SK-N-SH (cell line): ENCODE data around the gene FAM168A. TPM values are rescaled to one million over a fixed set of nuclear protein-coding genes. Genes with fewer than 3 reads are reported as not detected.

ENCODE experiments used
- CTCF ChIA-PET: fragments of 300-600, 350-600 bp; formaldehyde crosslinking; extraction: SDS; loops from one replicate; lab custom pipeline; 2021; lab: Yijun Ruan, JAX
- POLR2A ChIA-PET: fragments of 350-600 bp; sonication (Branson Sonifier 250); formaldehyde crosslinking; extraction: SDS; loops from one replicate; lab custom pipeline; 2020; ENCODE audit warnings: antibody characterized with exemption, inconsistent platforms; lab: Yijun Ruan, JAX
- DNase-seq: peaks from one replicate; pipeline ENCODE4 v3.0.0; 2012
- H2AFZ ChIP-seq: fragments of 200-600 bp; sonication (generic); 2 replicates; pipeline ENCODE4 v1.8.1; 2016; ENCODE audit warnings: antibody characterized with exemption, mild to moderate bottlenecking, low read depth
- H3F3A ChIP-seq: fragments of 200-600 bp; sonication (generic); replicated peaks from 2 replicates; pipeline ENCODE3; 2016; ENCODE audit warnings: antibody characterized with exemption, mild to moderate bottlenecking; ENCODE audit not compliant: insufficient read depth
- H3K27ac ChIP-seq, 2 experiments: fragments of 200-500 bp in 1 of 2; fragments of 200-600 bp in 1 of 2; sonication (Bioruptor generic) in 1 of 2; sonication (generic), shearing (Covaris generic) in 1 of 2; 2 replicates each; pipeline versions ENCODE4 v1.5.1 to v1.6.1; 2014 to 2016; ENCODE audit warnings: low read depth in 2 of 2, inconsistent platforms in 1 of 2, low read length in 1 of 2, mild to moderate bottlenecking in 1 of 2, mixed read lengths in 1 of 2
- H3K27me3 ChIP-seq: fragments of 200-600 bp; sonication (generic), shearing (Covaris generic); 2 replicates; pipeline ENCODE4 v1.6.1; 2016; ENCODE audit warnings: mixed run types; ENCODE audit not compliant: insufficient read depth
- H3K36me3 ChIP-seq, 2 experiments: fragments of 200-500 bp in 1 of 2; fragments of 200-600 bp in 1 of 2; sonication (Bioruptor generic) in 1 of 2; sonication (generic) in 1 of 2; replicated peaks in 1 of 2; 2 replicates each; pipeline versions ENCODE3 to v1.5.1; 2014 to 2016; ENCODE audit warnings: low read length in 1 of 2, mild to moderate bottlenecking in 1 of 2; ENCODE audit not compliant: insufficient read depth in 2 of 2, control insufficient read depth in 1 of 2
- H3K4me1 ChIP-seq, 2 experiments: fragments of 200-500 bp in 1 of 2; fragments of 200-600 bp in 1 of 2; sonication (Bioruptor generic) in 1 of 2; sonication (generic), shearing (Covaris generic) in 1 of 2; 2 replicates each; pipeline versions ENCODE4 v1.5.1 to v1.6.1; 2014 to 2016; ENCODE audit warnings: low read depth in 1 of 2, low read length in 1 of 2, mixed run types in 1 of 2; ENCODE audit not compliant: insufficient read depth in 2 of 2, control insufficient read depth in 1 of 2
- H3K4me2 ChIP-seq: fragments of 200-600 bp; sonication (generic), shearing (Covaris generic); 2 replicates; pipeline ENCODE4 v1.6.1; 2017; ENCODE audit warnings: mixed run types
- H3K4me3 ChIP-seq, 2 experiments: fragments of 200-500 bp in 1 of 2; fragments of 200-600 bp in 1 of 2; sonication (Bioruptor generic) in 1 of 2; sonication (generic), shearing (Covaris generic) in 1 of 2; 2 replicates each; pipeline versions ENCODE4 v1.5.1 to v1.8.1; 2014 to 2016; ENCODE audit warnings: low read depth in 2 of 2, inconsistent platforms in 1 of 2, low read length in 1 of 2, mild to moderate bottlenecking in 1 of 2, mixed read lengths in 1 of 2, moderate library complexity in 1 of 2
- H3K79me2 ChIP-seq: fragments of 200-600 bp; sonication (generic); 2 replicates; pipeline ENCODE4 v1.8.1; 2017; ENCODE audit warnings: mild to moderate bottlenecking; ENCODE audit not compliant: insufficient read depth
- H3K9ac ChIP-seq: fragments of 200-600 bp; sonication (generic); 2 replicates; pipeline ENCODE4 v1.6.1; 2017; ENCODE audit warnings: mixed run types
- H3K9me2 ChIP-seq: fragments of 200-600 bp; sonication (generic); 2 replicates; pipeline ENCODE4 v1.6.1; 2017; ENCODE audit warnings: mixed run types
- H3K9me3 ChIP-seq: fragments of 200-600 bp; sonication (generic); 2 replicates; pipeline ENCODE4 v1.6.1; 2017; ENCODE audit warnings: mixed run types, mild to moderate bottlenecking, moderate library complexity
- H4K20me1 ChIP-seq: fragments of 200-600 bp; sonication (generic); 2 replicates; pipeline ENCODE4 v1.6.1; 2017; ENCODE audit warnings: mild to moderate bottlenecking, mixed run types; ENCODE audit not compliant: insufficient read depth
- CTCF ChIP-seq: fragments of 200-600 bp; sonication (generic); IDR thresholded peaks from 2 replicates; pipeline ENCODE4 v1.6.1; 2017; ENCODE audit warnings: antibody characterized with exemption, mild to moderate bottlenecking, moderate library complexity
- EP300 ChIP-seq, 2 experiments: IDR thresholded peaks; 2 replicates each; pipeline versions ENCODE4 v1.4.0 to v1.6.1; 2012; ENCODE audit warnings: borderline replicate concordance in 1 of 2, low read depth in 1 of 2, low read length in 1 of 2
- EZH2phosphoT487 ChIP-seq: fragments of 200-600 bp; sonication (generic); IDR thresholded peaks from 2 replicates; pipeline ENCODE4 v1.6.1; 2017; ENCODE audit warnings: low read depth, mixed run types, mild to moderate bottlenecking, antibody characterized with exemption, moderate library complexity, borderline replicate concordance
- FOSL2 ChIP-seq: IDR thresholded peaks from 2 replicates; pipeline ENCODE4 v1.4.0; 2012; ENCODE audit warnings: low read depth, mild to moderate bottlenecking, moderate library complexity, borderline replicate concordance
- FOXJ3 ChIP-seq: sonication (generic); formaldehyde crosslinking; IDR thresholded peaks from 2 replicates; pipeline ENCODE4 v1.5.1; 2020; ENCODE audit warnings: mild to moderate bottlenecking, missing genetic modification reagents
- FOXM1 ChIP-seq: IDR thresholded peaks from 2 replicates; pipeline ENCODE4 v1.4.0; 2012; ENCODE audit warnings: low read depth, mild to moderate bottlenecking
- GABPA ChIP-seq: IDR thresholded peaks from 2 replicates; pipeline ENCODE4 v1.4.0; 2012; ENCODE audit warnings: low read depth, mild to moderate bottlenecking
- IRF3 ChIP-seq: fragments of 150-350 bp; IDR thresholded peaks from 2 replicates; pipeline ENCODE4 v1.6.1; 2016; ENCODE audit warnings: mild to moderate bottlenecking, low read depth, low read length
- MAX ChIP-seq: IDR thresholded peaks from 2 replicates; pipeline ENCODE4 v1.4.0; 2012; ENCODE audit warnings: low read depth
- MEF2A ChIP-seq: IDR thresholded peaks from 2 replicates; pipeline ENCODE4 v1.4.0; 2012; ENCODE audit warnings: low read depth, borderline replicate concordance
- POLR2AphosphoS5 ChIP-seq: IDR thresholded peaks from 2 replicates; pipeline ENCODE4 v1.6.1; 2012; ENCODE audit warnings: low read depth, low read length
- RAD21 ChIP-seq: IDR thresholded peaks from 2 replicates; pipeline ENCODE4 v1.6.1; 2012; ENCODE audit warnings: mild to moderate bottlenecking, low read length
- RCOR1 ChIP-seq: fragments of 150-350 bp; IDR thresholded peaks from 2 replicates; pipeline ENCODE4 v1.6.1; 2017; ENCODE audit warnings: antibody characterized with exemption, low read length
- REST ChIP-seq: IDR thresholded peaks from 2 replicates; pipeline ENCODE4 v1.6.1; 2012; ENCODE audit warnings: mild to moderate bottlenecking, low read depth, low read length, moderate library complexity
- RFX5 ChIP-seq: IDR thresholded peaks from 2 replicates; pipeline ENCODE4 v1.6.1; 2012; ENCODE audit warnings: mild to moderate bottlenecking, improper control_type of control experiment, low read length
- RXRA ChIP-seq: IDR thresholded peaks from 2 replicates; pipeline ENCODE4 v1.4.0; 2012; ENCODE audit warnings: low read depth, mild to moderate bottlenecking, borderline replicate concordance
- SIN3A ChIP-seq: IDR thresholded peaks from 2 replicates; pipeline ENCODE4 v1.6.1; 2012; ENCODE audit warnings: low read depth, mild to moderate bottlenecking, low read length, moderate library complexity, borderline replicate concordance
- SMC3 ChIP-seq: IDR thresholded peaks from 2 replicates; pipeline ENCODE4 v1.6.1; 2012; ENCODE audit warnings: low read depth, low read length, improper control_type of control experiment
- TAF1 ChIP-seq: IDR thresholded peaks from 2 replicates; pipeline ENCODE4 v1.6.1; 2012; ENCODE audit warnings: low read depth, mild to moderate bottlenecking, low read length, moderate library complexity, borderline replicate concordance
- TCF12 ChIP-seq: IDR thresholded peaks from 2 replicates; pipeline ENCODE4 v1.4.0; 2012
- USF1 ChIP-seq: IDR thresholded peaks from 2 replicates; pipeline ENCODE4 v1.4.0; 2012; ENCODE audit warnings: low read depth, borderline replicate concordance
- YY1 ChIP-seq: IDR thresholded peaks from 2 replicates; pipeline ENCODE4 v1.4.0; 2012; ENCODE audit warnings: low read depth, mild to moderate bottlenecking
- WGBS: methylation state at CpG from one replicate; pipeline ENCODE4 v1.1.6; 2017; ENCODE audit warnings: low lambda C conversion rate; 5-methylcytosine and 5-hydroxymethylcytosine counted together
- polyA plus RNA-seq, 3 experiments: library from polyadenylated mRNA; depleted of rRNA; stranded (reverse); fragments of >200 nt; gene quantifications; 2 replicates each; pipeline ENCODE4 v1.2.3, GENCODE V29; 2012

FAM168A gene
- polyA plus RNA-seq, 1 of the 3 experiments (the other 2 are of a cell fraction): 17.8 TPM

- 95% methylated on average over 7 of the region's 7 CpGs for WGBS
- no peak for TF ChIP-seq RAD21
- no peak for TF ChIP-seq MAX
- no peak for TF ChIP-seq MEF2A
- TF ChIP-seq RFX5: no peak
- no peak for TF ChIP-seq FOSL2
- no peak for TF ChIP-seq FOXM1
- no peak for TF ChIP-seq SIN3A
- no peak for TF ChIP-seq SMC3
- TF ChIP-seq YY1: no peak
- TF ChIP-seq EZH2phosphoT487: no peak
- no peak for TF ChIP-seq USF1
- no peak for TF ChIP-seq GABPA
- no peak for TF ChIP-seq POLR2AphosphoS5
- no peak for TF ChIP-seq TAF1
- no peak for TF ChIP-seq RXRA
- Histone ChIP-seq H3K4me1 (peaks cover 11 to 17% of the 10 kb centered on the region in 2 experiments; a peak in 2 of 4 replicates), H3K4me3 (no peak overlapping the region), H3K27ac (no peak overlapping the region), H3F3A (no peaks in the 10 kb centered on the region), H3K4me2 (no peak overlapping the region), H2AFZ (no peak overlapping the region), H3K9ac (no peak overlapping the region), H3K79me2 (peaks cover 33% of the 10 kb centered on the region), H3K9me3 (no peaks in the 10 kb centered on the region), H3K36me3 (no peaks in the 10 kb centered on the region), H3K9me2 (no peaks in the 10 kb centered on the region), H3K27me3 (no peaks in the 10 kb centered on the region), H4K20me1 (peaks cover 12% of the 10 kb centered on the region; the same call in 1 of the 2 replicates)
- ChIA-PET POLR2A (no interaction called here), CTCF (interaction anchor here (0.9 to 10.0 kb wide), 8 partner anchors 13 to 272 kb away, joined by 4 to 144 read pairs (median 8); no protein-coding TSS in a partner anchor)
- no peak for DNase-seq
Measured at GRCh38 chr11:73389916-73390315, 208.0 kb downstream of the FAM168A start.

GRCh38 chr11:73389134-73389525, 208.8 kb downstream of the FAM168A start:
- Histone ChIP-seq H4K20me1 (peaks cover 12% of the 10 kb centered on the region; the same call in 1 of the 2 replicates), H3K36me3 (no peaks in the 10 kb centered on the region), H3F3A (no peaks in the 10 kb centered on the region), H3K4me2 (no peak overlapping the region), H3K4me3 (no peak overlapping the region), H3K79me2 (peaks cover 39% of the 10 kb centered on the region), H3K9me2 (no peaks in the 10 kb centered on the region), H3K27me3 (no peaks in the 10 kb centered on the region)
- POLR2A ChIA-PET: no interaction called here
- CTCF ChIA-PET: interaction anchor here (0.7 to 10.0 kb wide), 9 partner anchors 10 to 272 kb away, joined by 3 to 144 read pairs (median 6); no protein-coding TSS in a partner anchor
- no peak for TF ChIP-seq CTCF
- TF ChIP-seq MEF2A: no peak
- TF ChIP-seq REST: no peak
- no peak for TF ChIP-seq FOXJ3 (CRISPR knock-in tag)
- no peak for TF ChIP-seq EP300 (IDR thresholded peaks at IDR 0.05; ENCODE audit: borderline replicate concordance in 1 of 2, low read depth in 1 of 2, low read length in 1 of 2)
- TF ChIP-seq TCF12: no peak
- no peak for TF ChIP-seq GABPA
- TF ChIP-seq POLR2AphosphoS5: no peak
- no peak for TF ChIP-seq RCOR1
- no peak for TF ChIP-seq IRF3
- no peak for TF ChIP-seq RFX5
- TF ChIP-seq, all 33 proteins: peak for 0
- DNase-seq: no peak
- Histone ChIP-seq H2AFZ (no peak overlapping the region), H3K9ac (no peak overlapping the region), H3K9me3 (no peaks in the 10 kb centered on the region), H3K27ac (no peak overlapping the region), H3K4me1 (peaks cover 11 to 17% of the 10 kb centered on the region in 2 experiments; a peak in 2 of 4 replicates)
- no CpG with 5 or more reads among the region's 6 CpGs for WGBS
